ENCODE measurements around the gene CACNA1C. TPM values are rescaled to one million over a fixed set of nuclear protein-coding genes. Genes with fewer than 3 reads are reported as not detected.

Gene CACNA1C
- total and polyA plus RNA-seq, 2 donors from 2014 or later: 1.6 to 17.4 TPM

DNA sequence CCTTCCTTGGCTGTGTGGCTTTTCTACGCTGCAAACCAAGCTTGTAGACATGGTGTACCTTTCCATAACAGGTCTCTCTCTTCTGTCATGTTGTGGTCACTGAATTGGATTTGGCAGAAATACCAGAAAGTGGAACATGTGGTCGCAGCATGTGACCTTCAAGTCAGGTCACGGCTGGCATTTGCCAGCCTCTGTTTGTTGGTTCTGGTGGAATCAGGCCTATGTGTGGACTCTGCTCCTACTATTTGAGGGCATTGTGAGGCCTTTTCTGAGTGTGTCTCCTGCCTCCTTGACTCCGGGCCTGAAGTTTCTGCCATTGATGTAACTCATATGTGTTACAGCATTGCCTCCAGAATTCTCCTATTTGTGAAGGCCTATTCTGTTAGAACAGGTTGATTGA is 116.7 kb downstream of the CACNA1C start:
- Histone ChIP-seq H3K9me3 (ENCODE audit: control insufficient read depth in 2 of 3, insufficient read depth in 1 of 3, low read length in 3 of 3) (peaks cover 0 to 15% (median 0%) of the 10 kb centered on the region in 3 donors), H3K27ac (ENCODE audit: low read depth in 2 of 2, low read length in 2 of 2) (no peak overlapping the region), H3K4me3 (ENCODE audit: low read length in 3 of 3) (no peak overlapping the region), H3K36me3 (ENCODE audit: control insufficient read depth in 2 of 3, insufficient read depth in 3 of 3, low read length in 3 of 3) (no peaks in the 10 kb centered on the region), H3K9ac (ENCODE audit: low read length in 3 of 3) (no peak overlapping the region), H3K4me1 (ENCODE audit: control insufficient read depth in 2 of 3, insufficient read depth in 2 of 3, low read depth in 1 of 3, low read length in 3 of 3) (peaks cover 0 to 3% (median 0%) of the 10 kb centered on the region in 3 donors), H3K27me3 (ENCODE audit: control insufficient read depth, insufficient read depth, low read length) (no peaks in the 10 kb centered on the region)
- FAIRE-seq (no peak), DNase-seq (no peak)
- intact Hi-C loops (cut with DNase I): no loop called here
- TF ChIP-seq, protein P1, sequence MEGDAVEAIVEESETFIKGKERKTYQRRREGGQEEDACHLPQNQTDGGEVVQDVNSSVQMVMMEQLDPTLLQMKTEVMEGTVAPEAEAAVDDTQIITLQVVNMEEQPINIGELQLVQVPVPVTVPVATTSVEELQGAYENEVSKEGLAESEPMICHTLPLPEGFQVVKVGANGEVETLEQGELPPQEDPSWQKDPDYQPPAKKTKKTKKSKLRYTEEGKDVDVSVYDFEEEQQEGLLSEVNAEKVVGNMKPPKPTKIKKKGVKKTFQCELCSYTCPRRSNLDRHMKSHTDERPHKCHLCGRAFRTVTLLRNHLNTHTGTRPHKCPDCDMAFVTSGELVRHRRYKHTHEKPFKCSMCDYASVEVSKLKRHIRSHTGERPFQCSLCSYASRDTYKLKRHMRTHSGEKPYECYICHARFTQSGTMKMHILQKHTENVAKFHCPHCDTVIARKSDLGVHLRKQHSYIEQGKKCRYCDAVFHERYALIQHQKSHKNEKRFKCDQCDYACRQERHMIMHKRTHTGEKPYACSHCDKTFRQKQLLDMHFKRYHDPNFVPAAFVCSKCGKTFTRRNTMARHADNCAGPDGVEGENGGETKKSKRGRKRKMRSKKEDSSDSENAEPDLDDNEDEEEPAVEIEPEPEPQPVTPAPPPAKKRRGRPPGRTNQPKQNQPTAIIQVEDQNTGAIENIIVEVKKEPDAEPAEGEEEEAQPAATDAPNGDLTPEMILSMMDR (IDR thresholded peaks at IDR 0.05; ENCODE audit: borderline replicate concordance, extremely low read depth, insufficient read depth): no peak

- TF ChIP-seq, protein P1 (IDR thresholded peaks at IDR 0.05; ENCODE audit: borderline replicate concordance, extremely low read depth, insufficient read depth): no peak
- DNase-seq: no peak
- Histone ChIP-seq H3K9me3 (ENCODE audit: control insufficient read depth in 2 of 3, insufficient read depth in 1 of 3, low read length in 3 of 3) (peaks cover 0 to 15% (median 0%) of the 10 kb centered on the region in 3 donors), H3K9ac (ENCODE audit: low read length in 3 of 3) (no peak overlapping the region), H3K27ac (ENCODE audit: low read depth in 2 of 2, low read length in 2 of 2) (no peak overlapping the region), H3K4me3 (ENCODE audit: low read length in 3 of 3) (no peak overlapping the region), H3K36me3 (ENCODE audit: control insufficient read depth in 2 of 3, insufficient read depth in 3 of 3, low read length in 3 of 3) (no peaks in the 10 kb centered on the region), H3K4me1 (ENCODE audit: control insufficient read depth in 2 of 3, insufficient read depth in 2 of 3, low read depth in 1 of 3, low read length in 3 of 3) (no peaks in the 10 kb centered on the region), H3K27me3 (ENCODE audit: control insufficient read depth, insufficient read depth, low read length) (no peaks in the 10 kb centered on the region)
- intact Hi-C loops (cut with DNase I): no loop called here
- FAIRE-seq: no peak
Observed at GRCh38 chr12:2169940-2170339, 117.2 kb downstream of the CACNA1C start.

- Histone ChIP-seq H3K27me3 (ENCODE audit: control insufficient read depth, insufficient read depth, low read length) (no peaks in the 10 kb centered on the region), H3K36me3 (ENCODE audit: control insufficient read depth in 2 of 3, insufficient read depth in 3 of 3, low read length in 3 of 3) (no peaks in the 10 kb centered on the region), H3K9ac (ENCODE audit: low read length in 3 of 3) (no peak overlapping the region), H3K4me3 (ENCODE audit: low read length in 3 of 3) (no peak overlapping the region), H3K27ac (ENCODE audit: low read depth in 2 of 2, low read length in 2 of 2) (no peak overlapping the region), H3K9me3 (ENCODE audit: control insufficient read depth in 2 of 3, insufficient read depth in 1 of 3, low read length in 3 of 3) (peaks cover 0 to 15% (median 0%) of the 10 kb centered on the region in 3 donors), H3K4me1 (ENCODE audit: control insufficient read depth in 2 of 3, insufficient read depth in 2 of 3, low read depth in 1 of 3, low read length in 3 of 3) (no peaks in the 10 kb centered on the region)
- TF ChIP-seq, protein P1 (IDR thresholded peaks at IDR 0.05; ENCODE audit: borderline replicate concordance, extremely low read depth, insufficient read depth): no peak
- no peak for FAIRE-seq
- no peak for DNase-seq
- intact Hi-C loops (cut with DNase I): no loop called here
Observed at GRCh38 chr12:2170376-2170775, 117.6 kb downstream of the CACNA1C start.
